Measurements from ENCODE around the gene CHKB. TPM values are rescaled to one million over a fixed set of nuclear protein-coding genes. Genes with fewer than 3 reads are reported as not detected.
A peak's percentile ranks its signal among the peaks of the same experiment; 100 is the strongest.

The CHKB gene
- total RNA-seq, 1 experiment from 2014 or later: 55.1 TPM

DNA sequence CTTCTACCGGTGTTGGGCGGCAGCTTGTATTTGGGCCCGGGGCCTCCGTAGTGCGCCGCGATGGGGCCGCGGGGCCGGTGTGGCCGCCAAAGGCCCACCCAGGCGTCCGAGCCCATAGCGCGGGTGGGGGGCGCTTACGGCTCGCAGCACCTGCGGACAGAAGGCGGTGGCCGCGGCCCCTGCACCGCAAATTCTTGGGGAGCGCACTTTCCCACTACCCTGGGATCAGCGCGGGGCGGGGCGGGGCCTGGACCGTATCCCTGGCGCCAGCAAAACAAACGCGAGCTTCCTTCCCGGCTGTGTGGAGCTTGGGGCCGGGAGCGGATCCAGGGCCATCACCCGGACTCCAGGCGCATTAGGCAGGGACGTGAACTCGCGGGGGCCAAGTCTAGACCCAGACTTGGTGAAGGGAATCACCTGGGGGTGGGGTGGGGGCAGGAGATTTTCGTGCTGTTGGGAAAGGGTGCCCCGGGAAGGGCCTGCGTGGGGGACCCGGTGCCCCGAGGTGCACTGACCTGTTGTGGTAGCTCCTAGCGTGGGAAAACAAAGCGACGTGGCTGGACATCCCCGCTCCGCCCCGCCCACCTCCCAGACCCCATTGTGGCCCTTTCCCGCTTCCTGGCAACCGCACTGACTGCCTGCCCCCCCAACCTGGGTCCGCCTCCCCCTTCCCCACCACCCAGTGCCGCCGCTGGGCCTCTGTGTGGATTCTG lies 50.5 kb downstream of the CHKB start:
- H3K9ac ChIP-seq (ENCODE audit: low read length): peak overlapping the region; percentile 91
- H3K79me2 ChIP-seq (ENCODE audit: insufficient read depth, low read length): peaks cover 5% of the 10 kb centered on the region; the same call in 1 of the 2 replicates
- H4K20me1 ChIP-seq (ENCODE audit: insufficient read depth): no peaks in the 10 kb centered on the region
- no peak for DNase-seq (ENCODE audit: low read depth, low spot score)
- H3K27me3 ChIP-seq (ENCODE audit: insufficient read depth, low read length): no peaks in the 10 kb centered on the region
- no peaks in the 10 kb centered on the region for H3K36me3 ChIP-seq (ENCODE audit: control insufficient read depth in 1 of 2, insufficient read depth in 2 of 2, low read length in 2 of 2)
- H3K4me2 ChIP-seq (ENCODE audit: low read length): peak overlapping the region; percentile 93
- peaks cover 9 to 56% of the 10 kb centered on the region in 2 experiments; a peak in 3 of 4 replicates for H3K4me1 ChIP-seq (ENCODE audit: control insufficient read depth in 1 of 2, insufficient read depth in 2 of 2, low read length in 2 of 2)
- H3K9me3 ChIP-seq (ENCODE audit: control insufficient read depth in 1 of 2, insufficient read depth in 1 of 2, low read depth in 1 of 2, low read length in 2 of 2): no peaks in the 10 kb centered on the region
- ChIA-PET POLR2A (interaction anchor here (0.8 kb wide), 1 partner anchor 13 kb away, joined by 3 read pairs; the partner anchor contains the start of gene KLHDC7B), CTCF (no interaction called here), RAD21 (ENCODE audit: low non-redundant PET in 1 of 2, low total read pairs in 2 of 2, uncharacterized antibody in 2 of 2, unreplicated experiment in 2 of 2) (interaction anchor here (0.8 to 1.1 kb wide), 2 partner anchors 89 to 204 kb away, joined by 3 to 4 read pairs; no protein-coding TSS in a partner anchor)
- H3K4me3 ChIP-seq (replicated peaks in 1 of 2; ENCODE audit: low read depth in 1 of 2, low read length in 2 of 2): peak overlapping the region; percentile 92 to 96
- peak; percentile 41 for ATAC-seq
- no peak overlapping the region for H2AFZ ChIP-seq (ENCODE audit: low read depth, low read length, poor library complexity, severe bottlenecking)
- H3K27ac ChIP-seq (ENCODE audit: low read depth, low read length): peak overlapping the region; percentile 100
- TF ChIP-seq YY1 (IDR thresholded peaks at IDR 0.05; ENCODE audit: extremely low read depth, insufficient replicate concordance, low read depth, low read length) (no peak), ZFX (IDR thresholded peaks at IDR 0.05) (peak; percentile 70)
- BruUV-seq (replicated peaks): no TSS peak
- H3K9me2 ChIP-seq (ENCODE audit: insufficient read depth): no peaks in the 10 kb centered on the region
- intact Hi-C loops (cut with micrococcal nuclease): loop anchor here (5.0 kb wide), 1 partner anchor 90 kb away; no protein-coding TSS in a partner anchor

GRCh38 chr22:50531546-50531961 lies 51.1 kb downstream of the CHKB start:
- Histone ChIP-seq H3K9ac (ENCODE audit: low read length) (peak overlapping the region; percentile 91), H3K9me2 (ENCODE audit: insufficient read depth) (no peaks in the 10 kb centered on the region), H3K27me3 (ENCODE audit: insufficient read depth, low read length) (no peaks in the 10 kb centered on the region), H3K79me2 (ENCODE audit: insufficient read depth, low read length) (peaks cover 5% of the 10 kb centered on the region; the same call in 1 of the 2 replicates), H3K4me2 (ENCODE audit: low read length) (peak overlapping the region; percentile 93), H2AFZ (ENCODE audit: low read depth, low read length, poor library complexity, severe bottlenecking) (no peak overlapping the region), H3K36me3 (ENCODE audit: control insufficient read depth in 1 of 2, insufficient read depth in 2 of 2, low read length in 2 of 2) (no peaks in the 10 kb centered on the region), H4K20me1 (ENCODE audit: insufficient read depth) (no peaks in the 10 kb centered on the region), H3K4me1 (ENCODE audit: control insufficient read depth in 1 of 2, insufficient read depth in 2 of 2, low read length in 2 of 2) (peaks cover 11 to 61% of the 10 kb centered on the region in 2 experiments; a peak in 3 of 4 replicates), H3K27ac (ENCODE audit: low read depth, low read length) (peak overlapping the region; percentile 100), H3K4me3 (replicated peaks in 1 of 2; ENCODE audit: low read depth in 1 of 2, low read length in 2 of 2) (peak overlapping the region; percentile 92 to 96), H3K9me3 (ENCODE audit: control insufficient read depth in 1 of 2, insufficient read depth in 1 of 2, low read depth in 1 of 2, low read length in 2 of 2) (no peaks in the 10 kb centered on the region)
- TF ChIP-seq YY1 (IDR thresholded peaks at IDR 0.05; ENCODE audit: extremely low read depth, insufficient replicate concordance, low read depth, low read length): peak; percentile 21
- peak; percentile 68 for TF ChIP-seq POLR2AphosphoS5 (IDR thresholded peaks at IDR 0.05; ENCODE audit: low read depth, low read length)
- no peak for TF ChIP-seq EZH2 (IDR thresholded peaks at IDR 0.05)
- ChIA-PET CTCF (no interaction called here), RAD21 (ENCODE audit: low non-redundant PET in 1 of 2, low total read pairs in 2 of 2, uncharacterized antibody in 2 of 2, unreplicated experiment in 2 of 2) (interaction anchor here (0.8 to 1.1 kb wide), 2 partner anchors 89 to 204 kb away, joined by 3 to 4 read pairs; no protein-coding TSS in a partner anchor), POLR2A (no interaction called here)
- peak; percentile 40 for ATAC-seq
- intact Hi-C loops (cut with micrococcal nuclease): loop anchor here (5.0 kb wide), 1 partner anchor 91 kb away; no protein-coding TSS in a partner anchor
- DNase-seq (ENCODE audit: low read depth, low spot score): no peak
- BruUV-seq (replicated peaks): no TSS peak
